ENCODE data around the gene ABLIM1. TPM values are rescaled to one million over a fixed set of nuclear protein-coding genes. Genes with fewer than 3 reads are reported as not detected.

Gene ABLIM1
- total and polyA plus RNA-seq, 2 of the 4 experiments (the other 2 are of a cell fraction): 7.7 to 9.9 TPM

DNA sequence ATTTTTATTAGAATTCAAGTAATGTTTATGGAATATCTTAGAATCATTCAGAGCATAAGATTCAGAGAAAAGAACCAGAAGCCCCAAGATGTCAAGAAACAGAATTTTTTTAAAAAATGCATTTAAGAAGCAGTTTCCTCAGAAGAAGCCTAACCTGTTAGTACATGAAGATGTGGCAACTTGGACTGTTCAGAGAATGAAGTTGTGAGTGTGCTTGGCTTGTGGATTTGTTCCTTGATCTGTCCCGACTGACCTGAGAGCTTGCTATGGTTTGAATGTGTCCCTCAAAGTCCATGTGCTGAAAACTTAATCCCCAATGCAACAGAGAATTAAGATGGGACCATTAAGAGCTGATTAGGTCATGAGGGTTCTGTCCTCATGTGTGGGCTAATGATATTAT, 240.0 kb downstream of the ABLIM1 start:
- H4K20me1 ChIP-seq (ENCODE audit: insufficient read depth, low read length): no peaks in the 10 kb centered on the region
- H3K14ac ChIP-seq (replicated peaks; ENCODE audit: low read depth, low read length): no peak overlapping the region
- no peak overlapping the region for H3K56ac ChIP-seq (ENCODE audit: extremely low read depth, insufficient read depth, low read length)
- TF ChIP-seq POLR2A (IDR thresholded peaks at IDR 0.05; ENCODE audit: low read depth, low read length) (no peak), MAZ (IDR thresholded peaks at IDR 0.05; ENCODE audit: borderline replicate concordance, low read depth, low read length) (no peak), MXI1 (IDR thresholded peaks at IDR 0.05; ENCODE audit: borderline replicate concordance, low read depth, low read length) (no peak), FOS (IDR thresholded peaks at IDR 0.05; ENCODE audit: low read depth, low read length) (no peak), CEBPB (IDR thresholded peaks at IDR 0.05; ENCODE audit: low read depth, low read length) (no peak), RFX5 (IDR thresholded peaks at IDR 0.05; ENCODE audit: low read depth, low read length) (no peak), CHD1 (IDR thresholded peaks at IDR 0.05; ENCODE audit: low read depth, low read length) (no peak), RCOR1 (IDR thresholded peaks at IDR 0.05; ENCODE audit: insufficient replicate concordance, low read length) (no peak), MAFK (IDR thresholded peaks at IDR 0.05; ENCODE audit: low read depth, low read length) (no peak), RAD21 (IDR thresholded peaks at IDR 0.05; ENCODE audit: low read length) (no peak), NFE2L2 (IDR thresholded peaks at IDR 0.05; ENCODE audit: low read depth, low read length) (no peak), BHLHE40 (IDR thresholded peaks at IDR 0.05; ENCODE audit: low read depth, low read length) (no peak), SMC3 (IDR thresholded peaks at IDR 0.05; ENCODE audit: low read depth, low read length) (no peak)
- TF ChIP-seq, protein P1, sequence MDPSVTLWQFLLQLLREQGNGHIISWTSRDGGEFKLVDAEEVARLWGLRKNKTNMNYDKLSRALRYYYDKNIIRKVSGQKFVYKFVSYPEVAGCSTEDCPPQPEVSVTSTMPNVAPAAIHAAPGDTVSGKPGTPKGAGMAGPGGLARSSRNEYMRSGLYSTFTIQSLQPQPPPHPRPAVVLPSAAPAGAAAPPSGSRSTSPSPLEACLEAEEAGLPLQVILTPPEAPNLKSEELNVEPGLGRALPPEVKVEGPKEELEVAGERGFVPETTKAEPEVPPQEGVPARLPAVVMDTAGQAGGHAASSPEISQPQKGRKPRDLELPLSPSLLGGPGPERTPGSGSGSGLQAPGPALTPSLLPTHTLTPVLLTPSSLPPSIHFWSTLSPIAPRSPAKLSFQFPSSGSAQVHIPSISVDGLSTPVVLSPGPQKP (IDR thresholded peaks at IDR 0.05; ENCODE audit: borderline replicate concordance, low read depth, low read length): no peak
- TF ChIP-seq, protein P2, sequence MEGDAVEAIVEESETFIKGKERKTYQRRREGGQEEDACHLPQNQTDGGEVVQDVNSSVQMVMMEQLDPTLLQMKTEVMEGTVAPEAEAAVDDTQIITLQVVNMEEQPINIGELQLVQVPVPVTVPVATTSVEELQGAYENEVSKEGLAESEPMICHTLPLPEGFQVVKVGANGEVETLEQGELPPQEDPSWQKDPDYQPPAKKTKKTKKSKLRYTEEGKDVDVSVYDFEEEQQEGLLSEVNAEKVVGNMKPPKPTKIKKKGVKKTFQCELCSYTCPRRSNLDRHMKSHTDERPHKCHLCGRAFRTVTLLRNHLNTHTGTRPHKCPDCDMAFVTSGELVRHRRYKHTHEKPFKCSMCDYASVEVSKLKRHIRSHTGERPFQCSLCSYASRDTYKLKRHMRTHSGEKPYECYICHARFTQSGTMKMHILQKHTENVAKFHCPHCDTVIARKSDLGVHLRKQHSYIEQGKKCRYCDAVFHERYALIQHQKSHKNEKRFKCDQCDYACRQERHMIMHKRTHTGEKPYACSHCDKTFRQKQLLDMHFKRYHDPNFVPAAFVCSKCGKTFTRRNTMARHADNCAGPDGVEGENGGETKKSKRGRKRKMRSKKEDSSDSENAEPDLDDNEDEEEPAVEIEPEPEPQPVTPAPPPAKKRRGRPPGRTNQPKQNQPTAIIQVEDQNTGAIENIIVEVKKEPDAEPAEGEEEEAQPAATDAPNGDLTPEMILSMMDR (conservative IDR thresholded peaks at IDR 0.05; ENCODE audit: low read depth, low read length): no peak
- TF ChIP-seq, protein P3, sequence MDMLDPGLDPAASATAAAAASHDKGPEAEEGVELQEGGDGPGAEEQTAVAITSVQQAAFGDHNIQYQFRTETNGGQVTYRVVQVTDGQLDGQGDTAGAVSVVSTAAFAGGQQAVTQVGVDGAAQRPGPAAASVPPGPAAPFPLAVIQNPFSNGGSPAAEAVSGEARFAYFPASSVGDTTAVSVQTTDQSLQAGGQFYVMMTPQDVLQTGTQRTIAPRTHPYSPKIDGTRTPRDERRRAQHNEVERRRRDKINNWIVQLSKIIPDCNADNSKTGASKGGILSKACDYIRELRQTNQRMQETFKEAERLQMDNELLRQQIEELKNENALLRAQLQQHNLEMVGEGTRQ (IDR thresholded peaks at IDR 0.05; ENCODE audit: low read depth, low read length): no peak
- dilution Hi-C loops (cut with HindIII; ENCODE audit: low sequenced_read_pairs, unreplicated experiment): no loop called here
- no peak overlapping the region for H4K91ac ChIP-seq (ENCODE audit: insufficient read depth, low read depth, low read length)
- no peak for DNase-seq
- POLR2A ChIA-PET (ENCODE audit: unreplicated experiment): no interaction called here
- no peaks in the 10 kb centered on the region; the same call in 1 of the 2 replicates for H3K4me1 ChIP-seq (ENCODE audit: control insufficient read depth, insufficient read depth, low read length)
- H3K36me3 ChIP-seq (ENCODE audit: control insufficient read depth, insufficient read depth, low read length): no peaks in the 10 kb centered on the region
- H2AK5ac ChIP-seq (ENCODE audit: low read depth, low read length): no peak overlapping the region
- H3K27me3 ChIP-seq (ENCODE audit: control insufficient read depth, insufficient read depth, low read length): peaks cover 34% of the 10 kb centered on the region
- no peak overlapping the region for H3K4ac ChIP-seq (ENCODE audit: low read depth, low read length)
- no peak overlapping the region for H2BK120ac ChIP-seq (ENCODE audit: low read depth, low read length)
- in situ Hi-C loops (cut with MboI; ENCODE audit: low sequenced_read_pairs): no loop called here
- no CpG with 5 or more reads among the region's 1 CpG for WGBS, 2 experiments (ENCODE audit: extremely low coverage in 2 of 2, insufficient read length in 1 of 2)
- no peaks in the 10 kb centered on the region for H3K79me1 ChIP-seq (ENCODE audit: low read depth in 1 of 2, low read length in 2 of 2)
- peaks cover 2% of the 10 kb centered on the region; the same call in 1 of the 2 replicates for H3K9me3 ChIP-seq (ENCODE audit: control insufficient read depth, insufficient read depth, low read length)
- H3K9ac ChIP-seq (ENCODE audit: low read depth, low read length): no peak overlapping the region
- no peak overlapping the region for H4K8ac ChIP-seq (ENCODE audit: low read depth in 2 of 2, low read length in 2 of 2)
- H2AK9ac ChIP-seq (replicated peaks; ENCODE audit: low read depth, low read length, poor library complexity): no peak overlapping the region
- no peak overlapping the region for H2BK20ac ChIP-seq (ENCODE audit: low read depth, low read length)
- no peak overlapping the region for H2BK15ac ChIP-seq (ENCODE audit: low read depth, low read length)
- no peaks in the 10 kb centered on the region for H3K9me1 ChIP-seq (ENCODE audit: insufficient read depth, low read length)
- ATAC-seq (ENCODE audit: low read depth): no peak
- H3K27ac ChIP-seq (ENCODE audit: insufficient read depth, low read length): no peak overlapping the region
- no peak overlapping the region for H3K4me2 ChIP-seq (ENCODE audit: low read depth, low read length)
- no peak overlapping the region for H3K4me3 ChIP-seq (ENCODE audit: insufficient read depth, low read depth, low read length)
- no TSS peak for BruUV-seq (replicated peaks)
- intact Hi-C loops (cut with micrococcal nuclease): no loop called here
- H2AFZ ChIP-seq (replicated peaks; ENCODE audit: low read length, poor library complexity): no peak overlapping the region
- H3K23ac ChIP-seq (ENCODE audit: low read depth, low read length): no peak overlapping the region
- CTCF ChIA-PET: no interaction called here
- no peak overlapping the region for H4K5ac ChIP-seq (ENCODE audit: low read depth, low read length)
- H3K18ac ChIP-seq (ENCODE audit: low read depth, low read length): no peak overlapping the region
- H2BK5ac ChIP-seq (ENCODE audit: low read depth, low read length, poor library complexity, severe bottlenecking): no peak overlapping the region

All from IMR-90 (cell line).